GM21423 (cell line): ENCODE measurements around the gene AGPAT2.
A peak's percentile ranks its signal among the peaks of the same experiment; 100 is the strongest.

ENCODE experiments used
- ATAC-seq: cut with Tn5 transposase; IDR thresholded peaks from one replicate; pipeline ENCODE4 v1.9.1; 2021; ENCODE audit warnings: mild to moderate bottlenecking, moderate library complexity; ENCODE audit not compliant: unreplicated experiment

The AGPAT2 gene

GRCh38 chr9:136703276-136703860 lies 16.1 kb upstream of the AGPAT2 start:
- ATAC-seq, result no peak

GRCh38 chr9:136701668-136702053 lies 14.4 kb upstream of the AGPAT2 start:
- no peak for ATAC-seq

GRCh38 chr9:136700959-136701667 lies 13.9 kb upstream of the AGPAT2 start:
- ATAC-seq, result peak; percentile 44

- ATAC-seq, result no peak
Observed at GRCh38 chr9:136700304-136700703, 13.0 kb upstream of the AGPAT2 start.

- no peak for ATAC-seq
Observed at GRCh38 chr9:136698635-136699246, 11.5 kb upstream of the AGPAT2 start.

- no peak for ATAC-seq
Observed at GRCh38 chr9:136697821-136698526, 10.7 kb upstream of the AGPAT2 start.

GRCh38 chr9:136697146-136697820 lies 10.0 kb upstream of the AGPAT2 start:
- no peak for ATAC-seq

GRCh38 chr9:136696502-136696901 lies 9.2 kb upstream of the AGPAT2 start:
- ATAC-seq, result no peak

- ATAC-seq, result no peak
Observed at GRCh38 chr9:136695955-136696354, 8.7 kb upstream of the AGPAT2 start.

- ATAC-seq, result no peak
Observed at GRCh38 chr9:136695435-136695895, 8.2 kb upstream of the AGPAT2 start.

GRCh38 chr9:136694872-136695247 lies 7.6 kb upstream of the AGPAT2 start:
- ATAC-seq, result no peak

GRCh38 chr9:136694163-136694871 lies 7.1 kb upstream of the AGPAT2 start:
- ATAC-seq, result no peak

- ATAC-seq, result no peak
Observed at GRCh38 chr9:136693490-136694162, 6.4 kb upstream of the AGPAT2 start.

- no peak for ATAC-seq
Observed at GRCh38 chr9:136693135-136693489, 5.9 kb upstream of the AGPAT2 start.

GRCh38 chr9:136692185-136693134 lies 5.2 kb upstream of the AGPAT2 start:
- ATAC-seq, result no peak

- no peak for ATAC-seq
Observed at GRCh38 chr9:136691316-136692184, 4.3 kb upstream of the AGPAT2 start.

GRCh38 chr9:136690806-136691261 lies 3.6 kb upstream of the AGPAT2 start:
- no peak for ATAC-seq
